H9 (cell line): Measurements from ENCODE around the gene HABP4. TPM values are rescaled to one million over a fixed set of nuclear protein-coding genes. Genes with fewer than 3 reads are reported as not detected.

ENCODE experiments used
- DNase-seq: peaks from one replicate; pipeline ENCODE4 v3.0.0-alpha.2; 2017
- H2AFZ ChIP-seq: one replicate; pipeline ENCODE4 v1.6.1; 2013; ENCODE audit warnings: mild to moderate bottlenecking, low read length, control low read depth, moderate library complexity
- H2AK5ac ChIP-seq: 2 replicates; pipeline ENCODE4 v1.6.1; 2013; ENCODE audit warnings: low read length, control low read depth, mixed read lengths; ENCODE audit not compliant: insufficient read length
- H2BK120ac ChIP-seq: one replicate; pipeline ENCODE4 v1.6.1; 2013; ENCODE audit warnings: low read depth, mild to moderate bottlenecking, low read length, control low read depth, inconsistent platforms; ENCODE audit not compliant: poor library complexity, severe bottlenecking
- H2BK12ac ChIP-seq: 2 replicates; pipeline ENCODE4 v1.6.1; 2013; ENCODE audit warnings: low read length, control low read depth, mixed read lengths, low read depth; ENCODE audit not compliant: insufficient read length
- H2BK15ac ChIP-seq: 2 replicates; pipeline ENCODE4 v1.6.1; 2013; ENCODE audit warnings: low read depth, low read length, control low read depth
- H2BK20ac ChIP-seq: one replicate; pipeline ENCODE4 v1.6.1; 2013; ENCODE audit warnings: low read depth, mild to moderate bottlenecking, low read length, control low read depth, inconsistent platforms; ENCODE audit not compliant: poor library complexity, severe bottlenecking
- H2BK5ac ChIP-seq: 2 replicates; pipeline ENCODE4 v1.6.1; 2013; ENCODE audit warnings: low read length, control low read depth, mixed read lengths; ENCODE audit not compliant: insufficient read length
- H3K14ac ChIP-seq: 2 replicates; pipeline ENCODE4 v1.6.1; 2013; ENCODE audit warnings: low read length, control low read depth; ENCODE audit not compliant: insufficient read depth
- H3K18ac ChIP-seq: 2 replicates; pipeline ENCODE4 v1.6.1; 2013; ENCODE audit warnings: low read depth, mild to moderate bottlenecking, mixed read lengths, low read length, control low read depth; ENCODE audit not compliant: insufficient read length
- H3K23ac ChIP-seq: 2 replicates; pipeline ENCODE4 v1.6.1; 2013; ENCODE audit warnings: low read length, control low read depth, mixed read lengths, low read depth; ENCODE audit not compliant: insufficient read length
- H3K23me2 ChIP-seq: 2 replicates; pipeline ENCODE4 v1.6.1; 2013; ENCODE audit warnings: low read depth, mild to moderate bottlenecking, mixed read lengths, low read length, control low read depth; ENCODE audit not compliant: insufficient read length, poor library complexity, severe bottlenecking
- H3K27ac ChIP-seq: 2 replicates; pipeline ENCODE4 v1.5.1; 2013; ENCODE audit warnings: low read length, control low read depth, mixed read lengths, low read depth; ENCODE audit not compliant: insufficient read length
- H3K27me3 ChIP-seq: 2 replicates; pipeline ENCODE4 v1.6.1; 2013; ENCODE audit warnings: low read length, control low read depth, inconsistent platforms; ENCODE audit not compliant: insufficient read depth
- H3K4ac ChIP-seq: 2 replicates; pipeline ENCODE4 v1.6.1; 2013; ENCODE audit warnings: low read depth, mild to moderate bottlenecking, control low read depth, inconsistent platforms, low read length, moderate library complexity
- H3K4me1 ChIP-seq: 2 replicates; pipeline ENCODE4 v1.6.1; 2013; ENCODE audit warnings: low read length, control low read depth, inconsistent platforms; ENCODE audit not compliant: insufficient read depth
- H3K4me2 ChIP-seq: 2 replicates; pipeline ENCODE4 v1.6.1; 2013; ENCODE audit warnings: low read length, control low read depth, mixed read lengths; ENCODE audit not compliant: insufficient read length, insufficient read depth
- H3K56ac ChIP-seq: 2 replicates; pipeline ENCODE4 v1.6.1; 2013; ENCODE audit warnings: low read depth, mild to moderate bottlenecking, mixed read lengths, low read length, control low read depth; ENCODE audit not compliant: insufficient read length
- H3K79me1 ChIP-seq: 2 replicates; pipeline ENCODE4 v1.6.1; 2013; ENCODE audit warnings: low read depth, mild to moderate bottlenecking, moderate library complexity, low read length, control low read depth, inconsistent platforms; ENCODE audit not compliant: insufficient read depth, poor library complexity, severe bottlenecking
- H3K79me2 ChIP-seq: 2 replicates; pipeline ENCODE4 v1.6.1; 2013; ENCODE audit warnings: low read length, control low read depth, inconsistent platforms; ENCODE audit not compliant: insufficient read depth
- H3K9ac ChIP-seq: 2 replicates; pipeline ENCODE4 v1.6.1; 2013; ENCODE audit warnings: low read length, control low read depth, mixed read lengths; ENCODE audit not compliant: insufficient read length; ENCODE audit errors: extremely low read depth
- H3K9me3 ChIP-seq: one replicate; pipeline ENCODE4 v1.6.1; 2013; ENCODE audit warnings: low read depth, low read length, inconsistent platforms; ENCODE audit not compliant: control insufficient read depth
- H3T11ph ChIP-seq: one replicate; pipeline ENCODE4 v1.6.1; 2013; ENCODE audit warnings: mild to moderate bottlenecking, low read length, control low read depth, inconsistent platforms
- H4K20me1 ChIP-seq: one replicate; pipeline ENCODE4 v1.6.1; 2013; ENCODE audit not compliant: control insufficient read depth, insufficient read length, insufficient read depth
- H4K5ac ChIP-seq: 2 replicates; pipeline ENCODE4 v1.6.1; 2013; ENCODE audit warnings: low read depth, mild to moderate bottlenecking, mixed read lengths, low read length, control low read depth; ENCODE audit not compliant: insufficient read length
- H4K8ac ChIP-seq: replicated peaks from 2 replicates; pipeline ENCODE4 v1.6.1; 2013; ENCODE audit warnings: low read length, control low read depth, mixed read lengths, low read depth; ENCODE audit not compliant: insufficient read length
- H4K91ac ChIP-seq: 2 replicates; pipeline ENCODE4 v1.6.1; 2013; ENCODE audit warnings: low read depth, mild to moderate bottlenecking, moderate library complexity, mixed read lengths, low read length, control low read depth; ENCODE audit not compliant: insufficient read length
- H3K27ac Mint-ChIP-seq, 3 experiments: 2 replicates in 2 of 3; 3 replicates in 1 of 3; pipeline ENCODE4 v1.8.0; 2020 to 2021; ENCODE audit warnings: mixed read lengths in 3 of 3, mild to moderate bottlenecking in 1 of 3, moderate library complexity in 1 of 3
- H3K27me3 Mint-ChIP-seq: 2 replicates; pipeline ENCODE4 v1.8.0; 2021; ENCODE audit warnings: low read depth, mild to moderate bottlenecking, moderate library complexity, mixed read lengths
- H3K36me3 Mint-ChIP-seq, 3 experiments: 2 replicates in 2 of 3; 3 replicates in 1 of 3; pipeline ENCODE4 v1.8.0; 2020 to 2021; ENCODE audit warnings: low read depth in 3 of 3, mixed read lengths in 3 of 3; ENCODE audit not compliant: insufficient read depth in 1 of 3
- H3K4me1 Mint-ChIP-seq, 2 experiments: 2 replicates each; pipeline ENCODE4 v1.8.0; 2020; ENCODE audit warnings: mixed read lengths in 2 of 2
- H3K4me3 Mint-ChIP-seq, 2 experiments: 2 replicates in 1 of 2; 3 replicates in 1 of 2; pipeline ENCODE4 v1.8.0; 2020 to 2021; ENCODE audit warnings: mild to moderate bottlenecking in 2 of 2, mixed read lengths in 2 of 2, moderate library complexity in 1 of 2
- H3K9me3 Mint-ChIP-seq, 2 experiments: 2 replicates in 1 of 2; 3 replicates in 1 of 2; pipeline ENCODE4 v1.8.0; 2020; ENCODE audit warnings: mild to moderate bottlenecking in 2 of 2, mixed read lengths in 2 of 2, moderate library complexity in 1 of 2
- CTCF ChIP-seq: fragments of 200-600 bp; sonication (generic); conservative IDR thresholded peaks from 3 replicates; pipeline ENCODE4 v1.8.0; 2021; ENCODE audit warnings: antibody characterized with exemption, mild to moderate bottlenecking
- WGBS: extraction: QIAGEN DNeasy Blood & Tissue Kit; methylation state at CpG from one replicate; pipeline ENCODE4 v1.1.7; 2013; ENCODE audit warnings: missing lambda C conversion rate, low lambda C conversion rate, mixed read lengths; ENCODE audit not compliant: insufficient read length; ENCODE audit errors: extremely low coverage; 5-methylcytosine and 5-hydroxymethylcytosine counted together
- total RNA-seq: library from RNA; stranded (reverse); gene quantifications from 2 replicates; pipeline ENCODE4 v1.2.1, GENCODE V29; 2021

Gene HABP4
- total RNA-seq, 1 experiment from 2014 or later, result 7.5 TPM

GRCh38 chr9:96487949-96488348 is 38.0 kb downstream of the HABP4 start:
- no peaks in the 10 kb centered on the region for H3K4me1 ChIP-seq
- H2AFZ ChIP-seq, result no peak overlapping the region
- WGBS, result no CpG with 5 or more reads among the region's 10 CpGs
- no peaks in the 10 kb centered on the region for H3K27me3 Mint-ChIP-seq
- no peaks in the 10 kb centered on the region for H3K79me2 ChIP-seq
- no peak overlapping the region for H3K27ac Mint-ChIP-seq
- H3K18ac ChIP-seq, result no peak overlapping the region
- no peak overlapping the region for H2AK5ac ChIP-seq
- H3K4me1 Mint-ChIP-seq, result no peaks in the 10 kb centered on the region
- no peaks in the 10 kb centered on the region for H3K9me3 ChIP-seq
- no peak overlapping the region for H2BK5ac ChIP-seq
- no peaks in the 10 kb centered on the region for H4K20me1 ChIP-seq
- H3K14ac ChIP-seq, result no peak overlapping the region
- H3K9ac ChIP-seq, result no peak overlapping the region
- H3K79me1 ChIP-seq, result no peaks in the 10 kb centered on the region
- H3K23me2 ChIP-seq, result no peaks in the 10 kb centered on the region
- no peak overlapping the region for H4K5ac ChIP-seq
- no peak overlapping the region for H3K27ac ChIP-seq
- H3K4me2 ChIP-seq, result no peak overlapping the region
- no peak overlapping the region for H3T11ph ChIP-seq
- H2BK120ac ChIP-seq, result no peak overlapping the region
- H3K4ac ChIP-seq, result no peak overlapping the region
- no peak overlapping the region for H2BK12ac ChIP-seq
- H4K91ac ChIP-seq, result no peak overlapping the region
- H3K27me3 ChIP-seq, result no peaks in the 10 kb centered on the region
- no peak overlapping the region for H2BK20ac ChIP-seq
- H3K9me3 Mint-ChIP-seq, result no peaks in the 10 kb centered on the region
- H3K4me3 Mint-ChIP-seq, result no peak overlapping the region
- no peak overlapping the region for H3K56ac ChIP-seq
- no peak overlapping the region for H2BK15ac ChIP-seq
- peaks cover 8 to 63% (median 51%) of the 10 kb centered on the region in 3 experiments for H3K36me3 Mint-ChIP-seq
- no peak for TF ChIP-seq CTCF
- no peak overlapping the region for H4K8ac ChIP-seq
- H3K23ac ChIP-seq, result no peak overlapping the region
- no peak for DNase-seq
